ENCODE data around the gene CATSPER1. TPM values are rescaled to one million over a fixed set of nuclear protein-coding genes. Genes with fewer than 3 reads are reported as not detected.

The CATSPER1 gene
- total RNA-seq, 2 donors from 2014 or later, result not detected

DNA sequence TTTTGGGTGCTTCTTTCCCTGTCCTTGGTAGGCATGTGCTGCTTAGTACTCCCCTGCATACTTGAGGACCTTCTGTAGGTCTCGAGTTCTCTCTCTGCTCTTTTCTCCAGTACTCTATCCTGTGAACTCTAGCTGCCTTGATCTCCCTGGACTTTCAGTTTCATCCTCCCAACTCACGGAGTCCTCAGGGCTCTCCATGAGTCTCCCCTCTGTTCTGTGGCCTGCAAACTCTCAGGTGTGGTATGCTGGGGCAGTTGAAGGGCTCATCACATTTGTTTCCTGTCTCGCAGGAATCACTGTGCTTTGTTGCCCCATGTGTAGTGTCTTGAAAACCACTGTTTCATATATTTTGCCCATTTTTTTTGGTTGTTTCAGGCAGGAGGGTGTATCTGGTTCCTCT lies 40.5 kb upstream of the CATSPER1 start:
- peaks cover 0 to 32% of the 10 kb centered on the region in 2 donors for H3K4me1 ChIP-seq

DNA sequence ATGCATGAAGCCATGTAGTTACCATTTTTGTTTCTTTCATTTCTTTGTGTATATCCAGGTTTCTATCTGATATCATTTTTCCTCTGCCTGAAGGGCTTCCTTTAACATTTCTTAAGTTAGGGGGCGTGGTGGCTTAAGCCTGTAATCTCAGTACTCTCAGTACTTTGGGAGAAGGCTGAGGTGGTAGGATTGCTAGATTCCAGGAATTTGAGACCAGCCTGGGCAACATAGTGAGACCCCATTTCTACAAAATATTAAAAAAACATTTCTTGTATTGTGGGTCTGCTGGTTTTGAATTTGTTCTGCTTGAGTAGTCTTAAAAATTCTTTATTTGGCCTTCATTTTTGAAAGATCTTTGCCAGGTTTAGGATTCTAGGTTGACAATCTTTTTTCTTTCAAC lies 38.3 kb upstream of the CATSPER1 start:
- H3K36me3 ChIP-seq, result peaks cover 90% of the 10 kb centered on the region
- TF ChIP-seq, protein P1, sequence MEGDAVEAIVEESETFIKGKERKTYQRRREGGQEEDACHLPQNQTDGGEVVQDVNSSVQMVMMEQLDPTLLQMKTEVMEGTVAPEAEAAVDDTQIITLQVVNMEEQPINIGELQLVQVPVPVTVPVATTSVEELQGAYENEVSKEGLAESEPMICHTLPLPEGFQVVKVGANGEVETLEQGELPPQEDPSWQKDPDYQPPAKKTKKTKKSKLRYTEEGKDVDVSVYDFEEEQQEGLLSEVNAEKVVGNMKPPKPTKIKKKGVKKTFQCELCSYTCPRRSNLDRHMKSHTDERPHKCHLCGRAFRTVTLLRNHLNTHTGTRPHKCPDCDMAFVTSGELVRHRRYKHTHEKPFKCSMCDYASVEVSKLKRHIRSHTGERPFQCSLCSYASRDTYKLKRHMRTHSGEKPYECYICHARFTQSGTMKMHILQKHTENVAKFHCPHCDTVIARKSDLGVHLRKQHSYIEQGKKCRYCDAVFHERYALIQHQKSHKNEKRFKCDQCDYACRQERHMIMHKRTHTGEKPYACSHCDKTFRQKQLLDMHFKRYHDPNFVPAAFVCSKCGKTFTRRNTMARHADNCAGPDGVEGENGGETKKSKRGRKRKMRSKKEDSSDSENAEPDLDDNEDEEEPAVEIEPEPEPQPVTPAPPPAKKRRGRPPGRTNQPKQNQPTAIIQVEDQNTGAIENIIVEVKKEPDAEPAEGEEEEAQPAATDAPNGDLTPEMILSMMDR (IDR thresholded peaks at IDR 0.05), result no peak
- no peaks in the 10 kb centered on the region for H3K9me3 ChIP-seq
- no peak overlapping the region for H3K4me3 ChIP-seq
- H3K27me3 ChIP-seq, result no peaks in the 10 kb centered on the region
- DNase-seq (ENCODE audit: low spot score), result no peak
- H3K4me1 ChIP-seq, result peaks cover 0 to 22% of the 10 kb centered on the region in 2 donors
- no peak overlapping the region for H3K27ac ChIP-seq

More for the DNA sequence above, 40.5 kb upstream of the CATSPER1 start:
- DNase-seq (ENCODE audit: low spot score), result no peak
- no peaks in the 10 kb centered on the region for H3K27me3 ChIP-seq
- no peak overlapping the region for H3K27ac ChIP-seq
- H3K9me3 ChIP-seq, result no peaks in the 10 kb centered on the region
- peaks cover 68% of the 10 kb centered on the region for H3K36me3 ChIP-seq
- TF ChIP-seq, protein P1 (IDR thresholded peaks at IDR 0.05), result no peak
- H3K4me3 ChIP-seq, result no peak overlapping the region

DNA sequence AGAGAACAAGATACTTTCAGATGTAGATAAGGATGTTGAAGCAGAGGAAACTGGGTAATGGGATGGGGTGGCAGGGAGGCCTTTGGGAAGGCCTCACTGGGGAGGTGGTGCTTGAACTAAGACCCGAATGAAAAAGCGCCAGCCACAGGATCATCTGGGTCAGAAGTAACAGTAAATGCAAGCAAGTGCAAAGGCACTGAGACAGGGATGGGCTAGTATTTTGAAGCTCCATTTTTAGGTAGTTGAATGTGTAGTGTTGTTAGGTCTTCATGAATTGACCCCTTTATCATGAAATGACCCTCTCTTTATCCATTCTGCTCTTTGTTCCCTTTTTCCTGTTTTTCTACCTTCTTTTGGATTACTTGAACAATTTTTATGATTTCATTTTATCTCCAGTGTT lies 37.6 kb upstream of the CATSPER1 start:
- TF ChIP-seq, protein P1 (IDR thresholded peaks at IDR 0.05), result no peak
- no peak overlapping the region for H3K27ac ChIP-seq
- H3K27me3 ChIP-seq, result no peaks in the 10 kb centered on the region
- no peak overlapping the region for H3K4me3 ChIP-seq
- H3K36me3 ChIP-seq, result peaks cover 96% of the 10 kb centered on the region
- DNase-seq (ENCODE audit: low spot score), result no peak
- peaks cover 0 to 15% of the 10 kb centered on the region in 2 donors for H3K4me1 ChIP-seq
- no peaks in the 10 kb centered on the region for H3K9me3 ChIP-seq

DNA sequence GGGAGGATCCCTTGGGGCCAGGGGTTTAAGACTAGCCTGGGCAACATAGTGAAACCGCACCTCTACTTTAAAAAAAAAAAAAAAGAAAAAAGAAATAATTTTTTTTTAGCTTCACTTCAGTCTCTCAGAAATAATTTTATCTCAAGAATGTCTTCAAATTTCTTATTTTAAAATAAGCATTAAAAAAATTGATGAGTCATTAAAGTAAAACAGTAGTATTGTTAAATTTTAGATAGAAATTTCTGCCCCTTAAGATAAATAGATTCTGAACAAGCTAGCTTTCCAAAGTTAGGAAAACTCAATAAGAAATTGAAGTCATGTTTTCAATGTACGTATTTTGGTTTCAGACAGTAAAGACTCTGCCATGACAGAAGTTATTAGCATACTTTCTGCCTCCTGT lies 36.1 kb upstream of the CATSPER1 start:
- Histone ChIP-seq H3K27ac (no peak overlapping the region), H3K4me1 (peaks cover 0 to under 1% of the 10 kb centered on the region in 2 donors), H3K27me3 (no peaks in the 10 kb centered on the region), H3K9me3 (no peaks in the 10 kb centered on the region), H3K4me3 (no peak overlapping the region), H3K36me3 (peaks cover 97% of the 10 kb centered on the region)
- no peak for DNase-seq (ENCODE audit: low spot score)
- TF ChIP-seq, protein P1 (IDR thresholded peaks at IDR 0.05), result no peak

DNA sequence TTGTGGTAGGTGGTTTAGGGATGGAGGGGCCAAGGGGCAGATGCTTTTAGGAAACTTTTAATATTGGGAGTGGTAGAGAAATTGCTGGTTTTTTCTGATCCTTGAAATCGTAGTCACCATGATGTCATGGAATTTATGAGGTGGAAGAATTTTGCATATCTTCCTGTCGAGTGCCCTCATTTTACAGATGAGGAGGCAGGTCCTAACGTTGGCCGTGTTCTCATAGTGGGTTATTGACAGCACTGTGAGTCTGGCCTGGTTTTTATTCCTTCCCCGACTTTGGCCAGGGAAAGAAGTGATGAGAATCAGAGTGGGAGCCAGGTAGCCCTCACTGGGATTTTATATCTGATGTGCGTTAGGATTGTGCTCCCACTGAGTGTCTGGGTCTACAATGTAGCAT lies 35.0 kb upstream of the CATSPER1 start:
- Histone ChIP-seq H3K36me3 (peaks cover 99% of the 10 kb centered on the region), H3K9me3 (no peaks in the 10 kb centered on the region), H3K27me3 (no peaks in the 10 kb centered on the region), H3K4me1 (no peaks in the 10 kb centered on the region), H3K27ac (no peak overlapping the region), H3K4me3 (no peak overlapping the region)
- TF ChIP-seq, protein P1 (IDR thresholded peaks at IDR 0.05), result no peak
- no peak for DNase-seq (ENCODE audit: low spot score)

DNA sequence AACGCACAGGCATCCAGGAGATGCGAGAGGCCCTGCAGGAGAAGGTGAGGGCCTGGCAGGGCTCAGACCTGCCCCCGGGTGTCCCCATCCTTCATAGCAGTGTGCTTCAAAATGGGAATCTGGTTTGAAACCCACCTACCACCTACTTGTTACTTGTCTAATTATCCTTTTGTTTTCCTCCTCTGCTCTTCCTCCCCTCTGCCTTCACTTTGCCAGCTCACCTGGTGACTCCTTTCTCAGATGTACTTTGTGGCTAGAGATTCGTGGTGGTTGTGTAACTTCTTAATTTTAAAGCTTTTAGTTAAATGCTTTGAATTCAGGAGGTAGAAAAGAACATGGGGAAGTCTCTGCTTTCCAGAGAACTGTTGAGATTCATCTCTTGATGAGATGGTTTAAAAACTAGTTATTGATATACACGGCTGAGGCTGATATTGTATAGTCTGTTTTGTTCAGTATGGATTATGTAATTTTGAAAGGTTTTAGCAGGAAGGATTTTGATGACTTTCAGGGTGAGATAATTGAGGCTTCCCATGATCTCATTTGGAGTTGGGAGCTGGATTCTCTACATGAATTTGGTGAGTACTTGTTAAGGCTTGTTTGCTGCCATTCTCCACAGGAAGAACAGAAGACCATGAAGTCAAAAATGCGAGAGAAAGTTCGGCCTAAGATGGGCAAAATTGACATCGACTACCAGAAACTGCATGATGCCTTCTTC lies 33.8 kb upstream of the CATSPER1 start:
- DNase-seq (ENCODE audit: low spot score), result no peak
- Histone ChIP-seq H3K36me3 (peaks cover 100% of the 10 kb centered on the region), H3K4me1 (no peaks in the 10 kb centered on the region), H3K27me3 (no peaks in the 10 kb centered on the region), H3K4me3 (no peak overlapping the region), H3K9me3 (no peaks in the 10 kb centered on the region), H3K27ac (no peak overlapping the region)
- TF ChIP-seq, protein P1 (IDR thresholded peaks at IDR 0.05), result no peak
